Stimulated activated CD4-positive, alpha-beta T cell treated with anti-CD3 and anti-CD28 coated beads, Interleukin-15, amount 100 ng/mL, for 1 hour (primary cell): ENCODE data around the gene RPL7A.
"Not testable (repeated sequence)": the region's sequence is repeated elsewhere in the genome, so short reads cannot be mapped to it uniquely, and the experiment has no call there.

Source experiments
- DNase-seq, 2 donors: peaks; one replicate each; pipeline ENCODE4 v3.0.0-alpha.2; 2020; ENCODE audit warnings: low read depth in 1 of 2, low spot score in 1 of 2

The RPL7A gene

DNA sequence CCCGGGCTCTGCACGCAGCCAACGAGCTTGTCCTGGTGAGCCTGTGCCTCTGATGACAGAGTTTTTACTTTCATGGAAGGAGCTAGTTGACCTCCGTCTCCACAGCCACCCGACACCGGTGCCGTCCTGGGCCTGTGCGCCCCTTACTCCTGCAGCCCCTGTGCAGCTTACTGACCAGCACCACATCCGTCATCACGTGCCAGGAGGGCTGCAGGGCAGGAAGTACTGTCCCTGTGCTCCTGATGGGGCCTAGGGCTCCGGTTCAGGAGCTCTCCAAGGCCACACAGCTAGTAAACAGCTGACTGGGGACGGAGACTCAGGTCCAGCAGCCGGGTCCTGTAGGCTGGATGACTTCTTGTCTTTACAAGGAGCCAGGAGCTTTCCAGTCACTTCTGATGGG, 38.3 kb downstream of the RPL7A start:
- no peak for DNase-seq

DNA sequence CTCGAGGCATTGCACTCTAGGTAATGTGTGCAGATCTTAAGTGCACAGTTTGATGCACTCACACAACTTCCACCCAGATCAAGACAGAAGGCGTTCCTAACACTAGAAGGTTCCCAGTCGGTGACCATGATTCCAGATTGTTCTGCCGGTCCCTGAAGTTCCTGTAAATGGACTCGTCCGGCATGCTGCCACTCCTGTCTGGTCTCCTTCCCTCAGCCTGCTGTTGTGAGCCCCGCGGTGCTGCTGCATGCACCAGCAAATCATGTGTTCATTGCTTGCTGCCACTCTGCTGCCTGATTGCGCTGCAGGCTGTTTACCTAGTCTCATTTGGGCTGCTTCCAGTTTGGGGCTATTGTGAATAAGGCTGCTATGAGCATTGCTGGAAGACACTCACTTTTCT, 39.7 kb downstream of the RPL7A start:
- no peak for DNase-seq

- no peak for DNase-seq
Measured at GRCh38 chr9:133389025-133389557, 41.1 kb downstream of the RPL7A start.

DNA sequence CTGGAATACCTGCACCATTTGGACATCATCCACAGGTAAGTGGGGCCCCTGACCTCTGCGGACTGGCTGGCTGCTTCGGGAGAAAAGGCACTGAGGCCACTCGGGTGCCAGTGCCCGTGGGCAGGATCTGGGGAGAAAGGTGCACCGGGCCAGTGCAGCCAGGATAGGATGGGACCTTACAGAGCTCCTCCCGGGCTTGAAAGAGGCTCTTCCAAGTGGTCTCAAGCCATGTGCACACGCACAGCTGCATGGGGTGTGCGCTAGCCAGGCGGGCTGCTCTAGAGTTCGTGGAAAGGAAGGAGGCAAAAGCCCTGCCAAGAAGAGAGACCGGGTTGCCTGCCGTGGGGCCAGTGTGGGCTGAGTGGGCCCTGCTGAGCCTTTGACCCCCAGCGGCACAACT, 41.5 kb downstream of the RPL7A start:
- no peak for DNase-seq

GRCh38 chr9:133390713-133391112, 42.7 kb downstream of the RPL7A start:
- DNase-seq, result no peak

- DNase-seq, result not testable (repeated sequence)
Measured at GRCh38 chr9:133391449-133391848, 43.4 kb downstream of the RPL7A start.

GRCh38 chr9:133392308-133392707, 44.3 kb downstream of the RPL7A start:
- not testable (repeated sequence) for DNase-seq

- DNase-seq, result no peak
Measured at GRCh38 chr9:133393399-133393798, 45.4 kb downstream of the RPL7A start.

GRCh38 chr9:133394687-133395271, 46.8 kb downstream of the RPL7A start:
- DNase-seq, result no peak

GRCh38 chr9:133396952-133397351, 48.9 kb downstream of the RPL7A start:
- DNase-seq, result no peak

DNA sequence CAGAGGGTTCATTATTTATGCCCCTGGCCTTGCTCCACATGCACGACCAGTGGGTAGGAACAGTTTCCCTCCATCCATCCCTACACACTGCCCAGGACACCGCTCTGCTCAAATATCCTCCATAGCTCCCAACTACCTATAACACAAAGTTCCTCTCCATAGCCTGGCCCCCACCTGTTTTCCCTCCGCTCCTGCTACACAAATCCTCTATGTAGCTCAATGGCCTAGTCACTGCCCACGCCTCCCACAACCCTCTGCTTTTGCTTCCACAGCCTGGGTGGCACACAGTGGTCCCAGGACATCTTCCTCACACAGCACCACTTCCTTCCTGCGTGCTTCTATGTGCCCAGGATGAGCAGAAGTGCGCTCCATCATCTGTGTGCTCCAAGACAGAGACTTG, 49.4 kb downstream of the RPL7A start:
- no peak for DNase-seq

DNA sequence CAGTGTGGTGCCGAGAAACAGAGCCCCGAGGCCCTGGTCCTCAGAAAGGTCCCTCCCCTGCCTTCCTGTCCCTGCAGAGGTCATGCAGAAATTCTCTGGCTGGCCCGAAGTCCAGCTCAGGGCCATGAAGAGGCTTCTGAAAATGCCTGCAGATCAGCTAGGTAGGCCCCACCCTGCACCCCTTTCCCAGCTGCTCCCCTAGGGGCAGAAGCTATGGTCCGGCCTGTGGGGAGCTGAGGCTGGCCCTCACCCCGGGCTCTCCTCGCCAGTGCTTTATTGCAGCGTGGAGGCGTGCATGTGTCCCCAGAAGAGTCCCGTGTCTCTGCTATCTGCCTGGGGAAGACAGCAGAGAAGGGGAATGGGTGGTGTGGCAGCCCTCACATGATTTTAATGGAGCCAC, 49.9 kb downstream of the RPL7A start:
- no peak for DNase-seq

GRCh38 chr9:133400292-133400691, 52.3 kb downstream of the RPL7A start:
- no peak for DNase-seq
